Calu3 (cell line): Measurements from ENCODE around the gene REPS2. TPM values are rescaled to one million over a fixed set of nuclear protein-coding genes. Genes with fewer than 3 reads are reported as not detected.

Experiments used
- BruUV-seq: library from RNA; stranded (reverse); fragments of 400-500 nt; replicated peaks from 2 replicates; lab custom pipeline; 2021; lab: Mats Ljungman, UMichigan
- CTCF ChIA-PET: fragments of 300-600 bp; sonication (Branson Sonifier 250); formaldehyde crosslinking; loops from one replicate; lab custom pipeline; 2022; ENCODE audit warnings: antibody characterized with exemption; lab: Charles Lee
- DNase-seq: peaks from one replicate; pipeline ENCODE4 v3.0.0; 2022
- H3K27ac Mint-ChIP-seq: one replicate; pipeline ENCODE4 v1.8.0; 2022; ENCODE audit warnings: mixed read lengths; ENCODE audit not compliant: unreplicated experiment
- H3K27me3 Mint-ChIP-seq: one replicate; pipeline ENCODE4 v1.8.0; 2022; ENCODE audit warnings: mixed read lengths; ENCODE audit not compliant: unreplicated experiment
- H3K36me3 Mint-ChIP-seq: one replicate; pipeline ENCODE4 v1.8.0; 2022; ENCODE audit warnings: mild to moderate bottlenecking, moderate library complexity, mixed read lengths; ENCODE audit not compliant: insufficient read depth, unreplicated experiment
- H3K4me1 Mint-ChIP-seq: one replicate; pipeline ENCODE4 v1.8.0; 2022; ENCODE audit warnings: mild to moderate bottlenecking, low read depth, mixed read lengths; ENCODE audit not compliant: unreplicated experiment
- H3K4me3 Mint-ChIP-seq: one replicate; pipeline ENCODE4 v1.8.0; 2022; ENCODE audit warnings: mild to moderate bottlenecking, low read depth, moderate library complexity, mixed read lengths; ENCODE audit not compliant: unreplicated experiment
- H3K9me3 Mint-ChIP-seq: one replicate; pipeline ENCODE4 v1.8.0; 2022; ENCODE audit warnings: low read depth, mixed read lengths; ENCODE audit not compliant: unreplicated experiment
- intact Hi-C: fragments of 100-400 bp; cut with micrococcal nuclease; formaldehyde crosslinking; loops from one replicate; pipeline ENCODE4 v1.10.0; 2022; ENCODE audit not compliant: unreplicated experiment
- total RNA-seq: library from RNA; stranded (reverse); gene quantifications from 2 replicates; pipeline ENCODE4 v1.2.3, GENCODE V29; 2022
- TF ChIP-seq, protein P1 (sequence below): fragments of 200-600 bp; IDR thresholded peaks from one replicate; pipeline ENCODE4 v1.8.0; 2022; ENCODE audit warnings: antibody characterized with exemption; ENCODE audit not compliant: unreplicated experiment

REPS2 gene
- total RNA-seq, 1 experiment from 2014 or later = 14.5 TPM

GRCh38 chrX:16971694-16972093, 25.2 kb downstream of the REPS2 start:
- DNase-seq = no peak
- no TSS peak for BruUV-seq
- H3K27me3 Mint-ChIP-seq = no peaks in the 10 kb centered on the region
- H3K4me3 Mint-ChIP-seq = no peak overlapping the region
- TF ChIP-seq, protein P1, sequence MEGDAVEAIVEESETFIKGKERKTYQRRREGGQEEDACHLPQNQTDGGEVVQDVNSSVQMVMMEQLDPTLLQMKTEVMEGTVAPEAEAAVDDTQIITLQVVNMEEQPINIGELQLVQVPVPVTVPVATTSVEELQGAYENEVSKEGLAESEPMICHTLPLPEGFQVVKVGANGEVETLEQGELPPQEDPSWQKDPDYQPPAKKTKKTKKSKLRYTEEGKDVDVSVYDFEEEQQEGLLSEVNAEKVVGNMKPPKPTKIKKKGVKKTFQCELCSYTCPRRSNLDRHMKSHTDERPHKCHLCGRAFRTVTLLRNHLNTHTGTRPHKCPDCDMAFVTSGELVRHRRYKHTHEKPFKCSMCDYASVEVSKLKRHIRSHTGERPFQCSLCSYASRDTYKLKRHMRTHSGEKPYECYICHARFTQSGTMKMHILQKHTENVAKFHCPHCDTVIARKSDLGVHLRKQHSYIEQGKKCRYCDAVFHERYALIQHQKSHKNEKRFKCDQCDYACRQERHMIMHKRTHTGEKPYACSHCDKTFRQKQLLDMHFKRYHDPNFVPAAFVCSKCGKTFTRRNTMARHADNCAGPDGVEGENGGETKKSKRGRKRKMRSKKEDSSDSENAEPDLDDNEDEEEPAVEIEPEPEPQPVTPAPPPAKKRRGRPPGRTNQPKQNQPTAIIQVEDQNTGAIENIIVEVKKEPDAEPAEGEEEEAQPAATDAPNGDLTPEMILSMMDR = no peak
- intact Hi-C loops = no loop called here
- no peaks in the 10 kb centered on the region for H3K36me3 Mint-ChIP-seq
- no peak overlapping the region for H3K27ac Mint-ChIP-seq
- peaks cover 20% of the 10 kb centered on the region for H3K4me1 Mint-ChIP-seq
- CTCF ChIA-PET = no interaction called here
- peaks cover 2% of the 10 kb centered on the region for H3K9me3 Mint-ChIP-seq

- Mint-ChIP-seq H3K36me3 (no peaks in the 10 kb centered on the region), H3K4me1 (peaks cover 20% of the 10 kb centered on the region), H3K27ac (no peak overlapping the region), H3K9me3 (peaks cover 2% of the 10 kb centered on the region), H3K27me3 (no peaks in the 10 kb centered on the region), H3K4me3 (no peak overlapping the region)
- intact Hi-C loops = no loop called here
- DNase-seq = no peak
- CTCF ChIA-PET = no interaction called here
- BruUV-seq = no TSS peak
- TF ChIP-seq, protein P1 = no peak
Observed at GRCh38 chrX:16975233-16975632, 28.8 kb downstream of the REPS2 start.

- TF ChIP-seq, protein P1 = no peak
- no peaks in the 10 kb centered on the region for H3K27me3 Mint-ChIP-seq
Observed at GRCh38 chrX:16977771-16978170, 31.3 kb downstream of the REPS2 start.

DNA sequence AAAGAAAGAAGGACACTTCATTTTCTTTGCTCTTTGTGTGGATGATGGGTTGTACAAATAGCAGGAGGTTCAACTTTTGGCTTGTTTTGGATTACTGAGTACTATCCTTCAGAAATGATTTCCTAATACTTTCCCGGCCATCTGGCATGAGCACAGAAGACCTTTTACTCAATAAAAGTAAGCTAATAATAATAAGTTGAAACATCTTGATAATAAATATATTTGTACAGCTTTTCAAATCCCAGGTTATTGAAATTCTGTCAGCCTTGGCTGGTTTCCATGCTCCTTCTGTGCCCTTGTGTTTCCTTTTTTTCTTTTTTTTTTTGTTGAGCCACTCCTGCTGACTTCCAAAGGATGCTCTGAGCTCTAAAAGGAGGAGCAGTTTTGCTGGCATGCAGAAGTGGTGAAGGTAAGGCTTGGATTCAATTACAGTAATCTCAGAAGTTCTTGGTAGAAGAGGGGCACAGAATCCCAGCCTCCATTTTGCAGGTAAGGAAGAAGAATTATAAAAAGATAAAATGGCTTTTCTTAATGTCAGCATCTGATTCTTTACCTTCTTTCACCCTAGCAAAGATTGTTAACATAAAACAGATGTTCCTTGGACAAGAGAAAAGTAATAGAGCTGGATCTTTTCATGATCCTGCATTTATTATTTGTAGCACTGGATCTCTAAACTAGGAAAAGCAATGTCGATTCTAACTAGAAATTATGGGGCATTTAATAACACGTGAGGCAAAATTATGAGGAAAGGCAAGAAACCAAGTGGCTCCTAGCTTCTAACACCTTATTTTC, 31.9 kb downstream of the REPS2 start:
- no peak overlapping the region for H3K27ac Mint-ChIP-seq
- TF ChIP-seq, protein P1 = no peak
- no peaks in the 10 kb centered on the region for H3K9me3 Mint-ChIP-seq
- CTCF ChIA-PET = no interaction called here
- H3K27me3 Mint-ChIP-seq = no peaks in the 10 kb centered on the region
- H3K4me1 Mint-ChIP-seq = no peaks in the 10 kb centered on the region
- H3K36me3 Mint-ChIP-seq = no peaks in the 10 kb centered on the region
- no peak overlapping the region for H3K4me3 Mint-ChIP-seq
- BruUV-seq = no TSS peak
- no peak for DNase-seq
- intact Hi-C loops = no loop called here

More at GRCh38 chrX:16977771-16978170, 31.3 kb downstream of the REPS2 start:
- Mint-ChIP-seq H3K9me3 (no peaks in the 10 kb centered on the region), H3K4me3 (no peak overlapping the region), H3K36me3 (no peaks in the 10 kb centered on the region), H3K27ac (no peak overlapping the region), H3K4me1 (no peaks in the 10 kb centered on the region)
- CTCF ChIA-PET = no interaction called here
- no TSS peak for BruUV-seq
- no peak for DNase-seq
- intact Hi-C loops = no loop called here
